B cell (primary cell): ENCODE data around the gene GRM3. TPM values are rescaled to one million over a fixed set of nuclear protein-coding genes. Genes with fewer than 3 reads are reported as not detected.

Source experiments
- ATAC-seq: fragments of 200-7000 bp; cut with Tn5 transposase; one replicate; pipeline ENCODE4 v1.10.0; 2021; ENCODE audit warnings: low read depth, mild to moderate bottlenecking, moderate number of reproducible peaks, moderate library complexity
- CTCF ChIA-PET: fragments of 350-600 bp; sonication (Branson Sonifier 250); formaldehyde crosslinking; loops from one replicate; lab custom pipeline; 2021; ENCODE audit warnings: antibody characterized with exemption, inconsistent platforms; lab: Charles Lee
- POLR2A ChIA-PET: fragments of 350-600 bp; sonication (Branson Sonifier 250); formaldehyde crosslinking; loops from one replicate; lab custom pipeline; 2021; ENCODE audit warnings: antibody characterized with exemption; lab: Charles Lee
- DNase-seq: peaks from one replicate; pipeline ENCODE4 v3.0.0; 2013
- H2AFZ ChIP-seq: 2 replicates; pipeline ENCODE4 v1.6.1; 2012; ENCODE audit warnings: mild to moderate bottlenecking, low read depth, low read length; ENCODE audit not compliant: insufficient read depth, poor library complexity, severe bottlenecking
- H3K27ac ChIP-seq, 2 donors: 1 replicate in 1 of 2; 2 replicates in 1 of 2; pipeline ENCODE4 v1.5.1; 2012 to 2013; ENCODE audit warnings: low read length in 2 of 2, mild to moderate bottlenecking in 2 of 2, moderate library complexity in 1 of 2
- H3K27me3 ChIP-seq, 4 experiments: fragments of 200-600 bp in 1 of 4; sonication (generic) in 1 of 4; replicated peaks in 1 of 4; 1 replicate in 2 of 4; 2 replicates in 2 of 4; pipeline versions ENCODE4 v1.6.1 to v1.7.0; 2013 to 2016; ENCODE audit warnings: low read length in 3 of 4, mild to moderate bottlenecking in 2 of 4, mixed read lengths in 1 of 4, moderate library complexity in 1 of 4; ENCODE audit not compliant: insufficient read depth in 4 of 4, control insufficient read depth in 3 of 4; ENCODE audit errors: control extremely low read depth in 1 of 4
- H3K36me3 ChIP-seq, 2 experiments: replicated peaks in 1 of 2; 1 replicate in 1 of 2; 2 replicates in 1 of 2; pipeline versions ENCODE4 v1.6.1 to v1.7.1; 2013; ENCODE audit warnings: low read length in 1 of 2; ENCODE audit not compliant: insufficient read depth in 2 of 2, control insufficient read depth in 1 of 2; ENCODE audit errors: control extremely low read depth in 1 of 2, extremely low read depth in 1 of 2
- H3K4me1 ChIP-seq, 2 donors: fragments of 200-600 bp in 1 of 2; sonication (generic) in 1 of 2; 1 replicate in 1 of 2; 2 replicates in 1 of 2; pipeline versions ENCODE4 v1.5.1 to v1.6.1; 2013 to 2017; ENCODE audit warnings: low read length in 2 of 2; ENCODE audit not compliant: control insufficient read depth in 2 of 2, insufficient read depth in 2 of 2
- H3K4me2 ChIP-seq: replicated peaks from 2 replicates; pipeline ENCODE3; 2012; ENCODE audit warnings: mild to moderate bottlenecking, low read depth, low read length; ENCODE audit not compliant: poor library complexity, severe bottlenecking
- H3K4me3 ChIP-seq, 5 experiments: fragments of 200-600 bp in 1 of 5; sonication (generic) in 1 of 5; 1 replicate in 3 of 5; 2 replicates in 2 of 5; pipeline versions ENCODE4 v1.5.1 to v1.7.0; 2011 to 2016; ENCODE audit warnings: low read length in 4 of 5, mild to moderate bottlenecking in 4 of 5, low read depth in 2 of 5, control low read depth in 1 of 5, moderate library complexity in 1 of 5; ENCODE audit not compliant: insufficient read depth in 1 of 5; ENCODE audit errors: control extremely low read depth in 1 of 5, extremely low read depth in 1 of 5
- H3K79me2 ChIP-seq: fragments of 200-600 bp; sonication (generic); one replicate; pipeline ENCODE4 v1.6.0; 2016; ENCODE audit warnings: low read length; ENCODE audit not compliant: control insufficient read depth, insufficient read depth
- H3K9ac ChIP-seq: fragments of 200-600 bp; sonication (generic); 2 replicates; pipeline ENCODE4 v1.6.1; 2017; ENCODE audit warnings: mild to moderate bottlenecking, low read length, moderate library complexity
- H3K9me3 ChIP-seq, 3 donors: one replicate each; pipeline versions ENCODE4 v1.6.1 to v1.7.1; 2013; ENCODE audit warnings: low read length in 2 of 3; ENCODE audit not compliant: control insufficient read depth in 2 of 3, insufficient read depth in 1 of 3; ENCODE audit errors: control extremely low read depth in 1 of 3
- H4K20me1 ChIP-seq: 2 replicates; pipeline ENCODE4 v1.6.0; 2012; ENCODE audit warnings: mild to moderate bottlenecking, low read length; ENCODE audit not compliant: insufficient read depth, control insufficient read depth, poor library complexity, severe bottlenecking
- H3K27ac Mint-ChIP-seq: one replicate; pipeline ENCODE4 v1.8.0; 2021; ENCODE audit warnings: mixed read lengths
- H3K27me3 Mint-ChIP-seq: one replicate; pipeline ENCODE4 v1.8.0; 2021; ENCODE audit warnings: mixed read lengths
- H3K4me1 Mint-ChIP-seq: one replicate; pipeline ENCODE4 v1.8.0; 2021; ENCODE audit warnings: mixed read lengths
- H3K4me3 Mint-ChIP-seq: one replicate; pipeline ENCODE4 v1.8.0; 2021; ENCODE audit warnings: mixed read lengths
- H3K9me3 Mint-ChIP-seq: one replicate; pipeline ENCODE4 v1.8.0; 2022; ENCODE audit warnings: mixed read lengths; ENCODE audit not compliant: insufficient read depth
- EZH2 ChIP-seq: IDR thresholded peaks from 2 replicates; pipeline ENCODE4 v1.6.1; 2012; ENCODE audit warnings: borderline replicate concordance, low read depth, mild to moderate bottlenecking, moderate library complexity, low read length; ENCODE audit not compliant: insufficient read depth, poor library complexity, severe bottlenecking
- WGBS: methylation state at CpG from one replicate; pipeline ENCODE4 v1.1.5; 2013; ENCODE audit warnings: missing lambda C conversion rate; ENCODE audit not compliant: insufficient coverage; 5-methylcytosine and 5-hydroxymethylcytosine counted together
- intact Hi-C: fragments of 100-400 bp; cut with micrococcal nuclease; formaldehyde crosslinking; loops from one replicate; pipeline ENCODE4 v1.10.0; 2022
- polyA plus RNA-seq: library from polyadenylated mRNA; depleted of rRNA; stranded (reverse); fragments of >200 nt; gene quantifications from 2 replicates; pipeline ENCODE4 v1.2.3, GENCODE V29; 2012
- total RNA-seq, 2 donors: library from RNA; stranded (reverse); fragments of 120-200 nt in 1 of 2; gene quantifications; 1 replicate in 1 of 2; 2 replicates in 1 of 2; pipeline versions ENCODE4 v1.2.3 to v1.2.4, GENCODE V29; 2013 to 2022
- TF ChIP-seq, protein P1 (sequence below): fragments of 200-600 bp; IDR thresholded peaks from one replicate; pipeline ENCODE4 v1.8.0; 2022; ENCODE audit warnings: antibody characterized with exemption, mild to moderate bottlenecking

Gene GRM3
- total and polyA plus RNA-seq, 2 donors (not counting 1 experiment from before 2014, with no cell fraction given) = not detected

GRCh38 chr7:86848226-86848625, 204.5 kb downstream of the GRM3 start:
- Histone ChIP-seq H4K20me1 (no peaks in the 10 kb centered on the region), H3K9ac (no peak overlapping the region), H3K4me3 (no peak overlapping the region), H3K4me2 (no peak overlapping the region), H2AFZ (no peak overlapping the region), H3K36me3 (no peaks in the 10 kb centered on the region), H3K27me3 (no peaks in the 10 kb centered on the region), H3K4me1 (no peaks in the 10 kb centered on the region), H3K79me2 (no peaks in the 10 kb centered on the region), H3K9me3 (no peaks in the 10 kb centered on the region), H3K27ac (no peak overlapping the region)
- Mint-ChIP-seq H3K27me3 (peaks cover 6% of the 10 kb centered on the region), H3K27ac (no peak overlapping the region), H3K4me3 (no peak overlapping the region), H3K4me1 (no peaks in the 10 kb centered on the region), H3K9me3 (no peaks in the 10 kb centered on the region)
- CTCF ChIA-PET = no interaction called here
- no peak for ATAC-seq
- POLR2A ChIA-PET = no interaction called here
- no peak for DNase-seq
- intact Hi-C loops = no loop called here
- WGBS = no CpG with 5 or more reads among the region's 2 CpGs
- no peak for TF ChIP-seq EZH2
- TF ChIP-seq, protein P1, sequence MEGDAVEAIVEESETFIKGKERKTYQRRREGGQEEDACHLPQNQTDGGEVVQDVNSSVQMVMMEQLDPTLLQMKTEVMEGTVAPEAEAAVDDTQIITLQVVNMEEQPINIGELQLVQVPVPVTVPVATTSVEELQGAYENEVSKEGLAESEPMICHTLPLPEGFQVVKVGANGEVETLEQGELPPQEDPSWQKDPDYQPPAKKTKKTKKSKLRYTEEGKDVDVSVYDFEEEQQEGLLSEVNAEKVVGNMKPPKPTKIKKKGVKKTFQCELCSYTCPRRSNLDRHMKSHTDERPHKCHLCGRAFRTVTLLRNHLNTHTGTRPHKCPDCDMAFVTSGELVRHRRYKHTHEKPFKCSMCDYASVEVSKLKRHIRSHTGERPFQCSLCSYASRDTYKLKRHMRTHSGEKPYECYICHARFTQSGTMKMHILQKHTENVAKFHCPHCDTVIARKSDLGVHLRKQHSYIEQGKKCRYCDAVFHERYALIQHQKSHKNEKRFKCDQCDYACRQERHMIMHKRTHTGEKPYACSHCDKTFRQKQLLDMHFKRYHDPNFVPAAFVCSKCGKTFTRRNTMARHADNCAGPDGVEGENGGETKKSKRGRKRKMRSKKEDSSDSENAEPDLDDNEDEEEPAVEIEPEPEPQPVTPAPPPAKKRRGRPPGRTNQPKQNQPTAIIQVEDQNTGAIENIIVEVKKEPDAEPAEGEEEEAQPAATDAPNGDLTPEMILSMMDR = no peak

DNA sequence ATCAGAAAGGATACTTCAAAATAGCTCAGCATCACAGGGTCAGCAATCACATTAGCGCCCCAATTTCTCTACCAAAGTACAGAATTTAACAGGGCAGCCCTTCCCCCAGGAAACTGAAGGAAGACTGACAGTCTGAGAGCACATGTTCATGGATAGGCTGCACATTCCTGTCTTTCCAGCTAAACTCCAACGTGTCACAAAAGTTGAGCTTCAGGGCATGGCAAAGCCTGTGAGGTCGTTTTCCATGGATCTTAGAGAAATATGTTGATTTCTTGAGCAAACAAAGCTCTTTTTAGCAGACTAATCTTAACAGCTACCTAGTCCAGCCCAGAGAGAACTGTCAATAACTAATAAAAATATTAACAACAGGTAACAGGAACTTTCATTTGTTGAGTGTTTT, 207.9 kb downstream of the GRM3 start:
- Histone ChIP-seq H3K4me1 (no peaks in the 10 kb centered on the region), H3K4me3 (no peak overlapping the region), H3K4me2 (no peak overlapping the region), H3K27ac (no peak overlapping the region), H3K9ac (no peak overlapping the region), H3K9me3 (no peaks in the 10 kb centered on the region), H3K36me3 (no peaks in the 10 kb centered on the region), H4K20me1 (no peaks in the 10 kb centered on the region), H2AFZ (no peak overlapping the region), H3K27me3 (no peaks in the 10 kb centered on the region), H3K79me2 (no peaks in the 10 kb centered on the region)
- Mint-ChIP-seq H3K9me3 (no peaks in the 10 kb centered on the region), H3K27ac (no peak overlapping the region), H3K4me1 (no peaks in the 10 kb centered on the region), H3K27me3 (peaks cover 2% of the 10 kb centered on the region), H3K4me3 (no peak overlapping the region)
- intact Hi-C loops = no loop called here
- ATAC-seq (no peak), DNase-seq (no peak)
- CTCF ChIA-PET = no interaction called here
- POLR2A ChIA-PET = no interaction called here
- TF ChIP-seq, protein P1 = no peak
- TF ChIP-seq EZH2 = no peak
- 80% methylated on average over 2 of the region's 3 CpGs for WGBS
